NCI-H748 (cell line): Measurements from ENCODE around the gene ELMO1.

ENCODE experiments used
- DNase-seq: peaks from one replicate; lab custom pipeline; 2025; ENCODE audit not compliant: unreplicated experiment; lab: John Stamatoyannopoulos, UW

ELMO1 gene

DNA sequence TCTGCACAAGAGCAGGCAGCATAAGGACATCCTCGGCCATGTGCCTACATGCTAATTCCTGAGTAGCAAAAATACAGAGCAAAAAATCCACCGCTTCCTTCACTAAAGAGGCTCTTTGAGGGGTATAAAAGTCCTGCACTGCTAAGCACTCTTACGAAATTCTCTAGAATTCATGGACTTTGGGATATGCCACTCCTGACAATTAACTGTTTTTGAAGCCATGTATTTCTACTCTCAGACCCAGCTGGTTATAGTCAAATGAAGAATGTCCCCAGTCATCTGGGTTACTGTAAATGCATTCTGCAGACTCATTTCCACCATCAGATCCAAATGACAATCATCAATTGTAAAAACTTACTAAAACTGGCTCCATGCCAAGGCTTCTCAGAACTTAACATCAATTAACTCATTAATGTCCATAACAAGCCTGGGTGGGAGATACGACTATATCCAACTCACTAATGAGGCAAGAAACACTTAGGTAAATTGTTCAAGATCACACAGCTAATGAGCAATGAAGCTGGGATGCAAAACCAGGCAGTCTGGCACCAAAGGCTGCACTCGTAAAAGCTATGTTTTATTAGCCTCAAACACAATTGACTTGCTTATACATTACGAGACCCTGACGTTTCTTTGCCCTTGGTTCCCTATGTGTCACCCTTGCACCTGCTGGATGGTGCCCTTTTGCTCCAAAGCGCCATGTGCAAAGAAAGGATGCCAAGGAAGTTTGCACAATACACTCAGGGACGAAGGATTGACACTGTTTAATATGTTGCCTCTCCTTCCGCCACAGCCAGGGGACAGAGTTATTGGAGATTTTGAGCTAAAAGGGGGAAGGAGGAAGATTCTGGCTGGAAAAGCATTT is 250.4 kb downstream of the ELMO1 start:
- peak; percentile 52 for DNase-seq

DNA sequence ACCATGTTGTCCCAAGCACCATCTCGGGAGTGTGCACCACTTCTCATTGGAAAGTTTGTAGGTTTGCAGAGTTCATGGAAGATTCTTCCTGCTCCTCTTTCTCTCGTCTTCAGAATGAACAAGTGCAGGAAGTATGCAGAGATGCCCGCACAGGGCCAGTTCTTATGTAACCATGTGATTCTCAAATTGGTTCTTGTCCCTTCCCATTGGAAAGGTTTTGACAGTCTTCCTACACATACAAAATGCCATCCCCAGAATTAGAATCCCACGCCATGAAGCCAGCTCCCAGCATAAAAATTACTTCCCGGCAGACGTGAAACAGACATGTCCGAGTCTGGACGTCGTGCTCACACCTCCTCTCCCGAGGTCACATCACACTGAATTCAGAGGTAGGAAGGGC is 251.6 kb downstream of the ELMO1 start:
- no peak for DNase-seq

DNA sequence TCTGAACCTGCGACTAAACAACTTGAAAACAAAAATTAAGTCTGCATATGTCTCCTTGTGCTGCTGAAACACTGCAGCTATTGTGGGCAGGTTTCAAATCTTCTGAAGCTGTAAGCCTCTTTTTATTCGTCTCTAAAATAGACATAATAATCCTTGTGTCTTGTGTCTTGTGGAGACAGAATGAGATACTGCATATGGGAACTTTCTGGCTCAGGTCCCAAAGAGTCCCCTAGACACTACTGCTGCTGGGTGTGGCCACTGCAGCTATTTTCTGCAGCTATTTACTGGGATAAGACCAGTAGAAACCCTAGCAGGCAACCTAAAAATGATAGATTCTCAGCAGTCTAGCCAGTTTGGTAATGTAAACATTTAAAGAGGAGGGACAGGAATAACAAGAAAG is 252.0 kb downstream of the ELMO1 start:
- no peak for DNase-seq

DNA sequence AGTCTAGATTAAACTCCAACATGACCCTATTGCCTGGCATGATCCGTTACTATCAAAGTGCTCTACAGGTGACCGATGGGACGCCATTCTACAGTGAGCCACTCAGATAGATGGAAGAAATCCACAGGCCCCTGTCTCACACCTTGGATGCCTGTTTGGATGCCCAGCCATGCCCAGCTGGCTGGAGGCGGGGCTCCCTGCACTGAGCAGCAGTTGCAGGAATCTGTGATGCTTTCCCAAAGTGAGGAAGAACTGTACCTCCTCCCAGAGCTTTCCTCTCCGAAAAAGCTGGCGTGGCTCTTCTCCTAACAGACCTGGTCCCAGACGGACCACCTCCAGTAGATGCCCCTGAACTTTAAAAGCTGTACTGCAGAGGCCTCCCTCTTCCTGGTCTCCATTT is 253.3 kb downstream of the ELMO1 start:
- DNase-seq, result no peak

DNA sequence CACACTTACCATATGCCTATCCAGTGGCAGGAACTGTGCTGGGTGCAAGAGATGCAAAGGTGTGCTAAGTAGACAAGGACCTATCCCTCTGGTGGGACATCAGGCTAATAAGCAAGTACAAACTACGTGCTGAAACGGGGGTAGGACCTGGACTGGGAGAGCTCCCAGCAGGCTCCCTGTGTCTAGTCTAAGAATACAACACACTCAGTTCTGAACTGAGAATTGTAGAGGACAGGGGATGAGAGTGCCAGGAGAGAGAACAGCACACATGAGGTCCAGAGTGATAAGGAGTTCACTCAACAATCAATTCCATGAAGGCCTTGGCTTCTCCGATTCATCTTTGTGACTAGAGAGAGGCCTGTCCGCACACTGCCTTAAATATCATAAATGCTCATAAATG is 253.7 kb downstream of the ELMO1 start:
- no peak for DNase-seq

DNA sequence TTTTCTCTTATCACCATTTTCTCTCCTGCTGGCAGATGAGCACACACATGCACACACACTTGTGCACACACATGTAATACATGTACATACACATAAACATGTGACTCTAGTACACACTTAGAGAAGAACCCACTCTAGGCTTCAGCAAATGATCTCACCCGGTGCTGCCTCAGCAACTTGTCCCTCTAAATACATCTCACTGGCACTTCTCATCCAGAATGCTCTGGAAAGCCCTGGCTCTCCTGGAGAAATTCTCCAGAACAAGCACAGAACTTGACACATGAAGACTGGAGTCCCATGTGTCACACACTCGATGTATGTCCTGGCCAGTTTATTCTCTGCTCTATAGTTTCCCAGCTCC is 254.9 kb downstream of the ELMO1 start:
- no peak for DNase-seq

DNA sequence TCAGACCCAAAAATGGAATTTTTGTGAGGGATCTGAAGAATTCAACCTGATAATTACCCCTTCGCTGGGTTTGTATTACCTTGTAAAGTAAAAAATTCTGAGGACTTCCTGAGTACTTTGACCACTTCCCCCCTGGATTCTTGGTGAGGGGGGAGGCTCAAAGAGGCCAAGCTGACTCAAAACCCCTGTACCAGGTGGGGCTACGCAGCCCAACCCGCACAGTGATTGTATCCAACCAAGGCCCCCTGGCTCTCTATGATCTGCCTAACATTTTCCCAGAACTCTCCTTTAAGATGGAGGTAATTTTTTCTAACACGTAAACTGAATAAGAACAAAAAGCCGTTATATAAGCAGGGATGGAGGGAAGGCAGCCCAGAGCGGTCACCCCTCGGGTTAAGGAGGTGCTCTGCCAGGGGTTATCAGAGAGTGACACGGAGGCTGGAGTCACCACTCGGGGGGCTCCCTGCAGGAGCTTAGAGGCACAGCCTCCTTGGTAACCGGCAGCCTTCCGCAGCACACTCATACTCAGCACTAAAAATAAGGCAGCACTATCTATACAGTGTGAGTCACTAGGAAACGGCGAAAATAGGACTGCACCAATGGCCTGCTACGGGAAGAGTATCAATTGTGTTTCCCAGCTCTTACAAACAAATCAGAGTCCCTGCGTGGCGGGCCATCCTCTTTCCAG is 255.4 kb downstream of the ELMO1 start:
- no peak for DNase-seq

DNA sequence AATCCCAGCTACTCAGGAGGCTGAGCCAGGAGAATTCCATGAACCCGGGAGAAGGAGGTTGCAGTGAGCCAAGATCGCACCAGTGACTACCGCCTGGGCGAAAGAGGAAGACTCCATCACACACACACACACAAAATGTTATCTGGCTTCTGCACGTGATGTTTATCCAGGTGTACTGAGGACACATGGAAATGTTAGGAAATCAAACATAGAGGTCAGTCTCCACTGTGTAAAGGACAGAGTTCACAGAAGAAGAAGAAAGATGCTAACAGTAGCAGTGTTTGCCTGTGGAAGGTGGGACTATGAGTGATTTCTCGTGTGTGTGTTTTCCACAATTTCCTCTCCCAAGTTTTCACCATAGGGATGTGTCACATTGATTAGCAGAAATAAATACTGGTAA is 256.9 kb downstream of the ELMO1 start:
- no peak for DNase-seq

DNA sequence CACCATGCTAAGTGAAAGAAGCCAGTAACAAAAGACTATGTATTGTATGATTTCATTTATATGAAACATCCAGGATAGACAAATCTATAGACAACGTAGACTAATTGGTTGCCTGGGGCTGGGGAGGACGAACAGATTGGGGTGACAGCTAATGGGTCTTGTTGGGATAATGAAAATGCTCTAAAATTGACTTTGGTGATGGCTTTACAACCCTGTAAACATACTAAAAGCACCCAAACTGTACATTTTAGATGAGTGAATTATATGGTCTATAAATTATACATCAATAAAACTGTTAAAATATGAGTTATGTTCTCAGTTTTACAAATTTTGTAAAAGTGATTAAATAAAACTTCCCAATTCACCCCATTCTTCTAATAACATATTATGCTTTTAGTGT is 261.5 kb downstream of the ELMO1 start:
- DNase-seq, result no peak

DNA sequence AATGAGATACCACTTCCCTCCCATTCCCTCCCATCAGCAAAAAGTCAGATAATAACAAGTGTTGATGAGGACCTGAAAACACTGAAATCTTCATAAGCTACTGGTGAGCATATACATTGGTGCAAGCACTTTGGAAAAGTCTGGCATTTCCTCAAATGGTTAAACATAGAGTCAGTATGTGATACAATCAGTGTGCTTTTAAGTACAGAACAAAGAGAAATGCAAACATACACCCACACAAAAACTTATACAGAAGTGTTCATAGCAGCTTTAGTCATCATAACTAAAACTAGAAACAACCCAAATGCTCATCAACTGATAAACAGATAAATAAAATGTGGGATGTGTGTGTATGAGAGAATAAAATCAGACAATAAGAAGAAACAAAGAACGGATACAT is 261.9 kb downstream of the ELMO1 start:
- DNase-seq, result no peak

DNA sequence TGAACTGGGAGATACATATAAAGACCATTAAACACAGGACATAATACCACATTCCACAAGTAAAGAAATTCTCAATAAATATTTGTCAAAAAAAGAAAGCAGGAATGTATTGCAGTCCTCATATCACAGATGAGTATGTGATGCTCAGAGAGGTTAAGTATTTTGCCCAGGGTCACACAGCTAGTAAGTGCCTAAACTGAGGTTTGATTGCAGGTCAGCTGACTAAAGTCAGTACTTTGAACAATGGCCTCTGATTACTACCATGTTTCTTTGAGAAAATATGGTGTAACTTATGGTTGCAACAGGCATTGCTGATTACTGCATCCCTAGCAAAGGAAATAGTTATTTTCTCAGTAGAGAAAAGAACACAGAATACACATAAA is 267.1 kb downstream of the ELMO1 start:
- no peak for DNase-seq

DNA sequence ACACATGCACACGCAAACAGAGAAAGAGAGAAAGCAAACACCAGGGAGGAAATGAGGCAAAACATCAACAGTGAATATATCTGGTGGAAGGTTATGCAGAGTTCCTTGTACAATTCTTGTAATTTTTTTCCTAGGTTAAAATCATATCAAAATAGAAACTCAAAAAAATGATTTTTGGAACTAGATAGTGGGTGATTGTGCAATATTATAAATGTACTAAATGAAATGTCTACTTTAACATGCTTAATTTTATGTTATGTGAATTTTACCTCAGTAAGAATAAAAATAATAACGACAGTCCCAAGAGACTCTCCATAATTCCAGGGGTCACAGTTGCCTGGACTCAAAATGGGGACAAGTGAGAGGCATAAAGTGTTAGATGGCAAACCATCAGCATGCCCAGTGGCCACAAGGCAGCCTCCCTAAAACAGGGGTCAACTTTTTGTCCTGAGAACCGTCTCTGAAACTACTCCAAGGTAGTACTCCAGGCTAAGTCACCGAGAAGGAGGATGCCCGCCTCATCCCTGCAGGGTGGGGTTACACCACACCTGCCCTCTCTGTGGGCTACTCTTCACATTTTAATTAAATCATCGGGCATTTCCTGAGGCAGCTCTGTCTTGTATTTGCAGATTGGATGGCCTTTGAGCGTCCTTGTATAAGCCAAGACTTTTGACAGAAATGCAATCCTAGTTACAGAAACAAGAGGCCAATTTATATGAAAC is 267.7 kb downstream of the ELMO1 start:
- no peak for DNase-seq

DNA sequence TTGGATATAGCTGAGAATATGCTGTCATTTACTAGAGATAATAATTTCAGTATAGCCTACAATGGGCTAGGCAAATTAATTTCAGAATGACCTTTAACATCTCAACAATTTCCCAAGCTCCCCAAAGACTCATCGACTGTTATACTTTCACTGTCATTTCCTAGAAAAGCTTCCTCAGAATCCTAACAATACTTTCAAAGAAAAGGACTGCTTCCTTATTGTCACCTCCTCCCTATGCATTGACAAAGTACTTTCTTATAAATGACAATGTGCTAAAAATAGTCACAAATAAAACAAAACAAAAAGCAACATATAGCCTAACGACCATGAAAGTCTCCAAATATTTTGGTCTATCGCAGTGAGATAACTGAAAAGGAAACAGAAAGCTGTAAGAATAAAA is 272.6 kb downstream of the ELMO1 start:
- no peak for DNase-seq

DNA sequence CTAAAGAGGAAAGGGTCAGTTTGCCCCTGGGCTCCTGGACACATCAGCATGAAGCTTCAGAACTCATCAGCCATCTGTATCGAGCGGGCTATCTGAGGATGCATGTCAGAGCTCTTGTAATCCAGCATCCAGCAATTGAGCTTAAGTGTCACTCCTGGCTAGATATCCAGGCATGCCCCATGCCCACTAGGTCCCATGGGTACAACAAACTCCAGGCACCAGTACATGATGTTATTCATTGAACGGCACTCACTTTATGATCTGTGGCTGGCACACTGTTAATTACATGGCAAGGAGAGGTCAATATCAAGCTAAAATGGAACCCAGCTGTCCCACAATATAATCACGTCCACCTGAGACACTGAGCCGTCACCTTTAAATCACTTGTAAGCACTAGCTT is 274.2 kb downstream of the ELMO1 start:
- no peak for DNase-seq

DNA sequence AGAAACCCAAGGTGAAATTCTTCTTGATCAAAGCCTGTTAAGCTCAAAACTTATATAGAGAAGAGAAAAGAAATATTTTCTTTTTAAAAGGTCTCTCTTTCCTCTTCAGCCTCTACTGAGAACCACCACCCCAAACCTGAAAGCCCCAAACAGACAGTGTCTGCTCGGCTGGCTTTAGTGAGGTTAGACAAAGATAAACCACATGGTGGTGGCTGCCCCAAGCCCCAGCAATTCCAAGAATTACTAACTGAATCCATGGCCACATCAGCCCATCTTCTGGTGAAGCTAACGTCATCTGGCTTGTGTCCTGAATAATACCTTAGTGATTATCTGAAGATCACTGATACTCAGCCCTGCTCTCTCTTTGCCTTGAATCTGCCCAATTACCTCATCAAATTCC is 275.0 kb downstream of the ELMO1 start:
- no peak for DNase-seq

DNA sequence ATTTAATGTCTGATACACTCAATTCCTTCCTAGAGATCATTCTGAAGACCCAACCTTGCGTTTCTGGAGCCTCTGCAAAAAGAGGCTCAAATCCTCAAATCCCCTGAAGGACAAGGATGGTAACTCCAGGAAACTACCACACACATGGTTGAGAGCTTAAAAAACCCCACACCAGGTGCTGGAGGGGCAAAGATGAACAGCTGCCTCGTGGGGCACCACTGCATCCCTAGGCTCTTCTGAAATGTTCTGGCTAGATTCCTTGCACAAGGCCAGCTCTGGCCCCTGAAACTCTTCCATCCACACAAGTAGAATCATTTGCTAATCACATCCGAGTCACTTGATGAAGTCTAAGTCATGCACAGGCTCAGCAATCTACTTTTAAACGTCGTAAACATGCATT is 286.6 kb downstream of the ELMO1 start:
- DNase-seq, result no peak

DNA sequence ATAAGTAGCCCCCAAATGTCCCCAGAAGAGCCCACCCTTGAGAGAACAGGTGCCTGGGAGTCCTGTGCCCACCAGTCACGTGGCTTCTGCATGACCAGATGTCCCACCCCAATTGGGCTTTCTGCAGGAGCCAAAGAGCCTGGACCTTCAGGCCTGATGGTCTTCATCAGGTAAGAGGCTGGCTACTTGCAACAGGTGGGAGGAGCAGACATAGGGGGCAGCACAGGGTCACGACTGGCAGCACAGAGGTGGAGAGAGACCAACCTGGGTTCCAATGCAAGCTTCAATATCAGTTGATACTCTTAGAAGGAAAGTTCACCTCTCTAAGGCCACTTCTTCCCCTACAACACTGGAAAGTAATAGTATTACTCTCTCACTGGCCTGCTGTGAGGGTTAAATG is 288.0 kb downstream of the ELMO1 start:
- no peak for DNase-seq

DNA sequence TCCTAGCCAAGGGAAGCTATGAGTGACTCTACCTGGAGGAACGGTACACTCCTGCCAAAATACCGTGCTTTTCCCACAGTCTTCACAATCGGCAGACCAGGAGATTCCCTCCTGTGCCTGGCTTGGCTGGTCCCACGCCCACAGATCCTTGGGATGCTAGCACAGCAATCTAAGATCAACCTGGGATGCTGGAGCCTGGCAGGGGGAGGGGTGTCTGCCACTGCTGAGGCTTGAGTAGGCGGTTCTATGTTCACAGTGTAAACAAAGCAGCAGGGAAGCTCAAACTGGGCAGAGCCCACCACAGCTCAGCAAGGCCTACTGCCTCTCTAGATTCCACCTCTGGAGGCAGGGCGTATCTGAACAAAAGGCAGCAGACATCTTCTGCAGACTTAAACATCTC is 295.3 kb downstream of the ELMO1 start:
- DNase-seq, result no peak

DNA sequence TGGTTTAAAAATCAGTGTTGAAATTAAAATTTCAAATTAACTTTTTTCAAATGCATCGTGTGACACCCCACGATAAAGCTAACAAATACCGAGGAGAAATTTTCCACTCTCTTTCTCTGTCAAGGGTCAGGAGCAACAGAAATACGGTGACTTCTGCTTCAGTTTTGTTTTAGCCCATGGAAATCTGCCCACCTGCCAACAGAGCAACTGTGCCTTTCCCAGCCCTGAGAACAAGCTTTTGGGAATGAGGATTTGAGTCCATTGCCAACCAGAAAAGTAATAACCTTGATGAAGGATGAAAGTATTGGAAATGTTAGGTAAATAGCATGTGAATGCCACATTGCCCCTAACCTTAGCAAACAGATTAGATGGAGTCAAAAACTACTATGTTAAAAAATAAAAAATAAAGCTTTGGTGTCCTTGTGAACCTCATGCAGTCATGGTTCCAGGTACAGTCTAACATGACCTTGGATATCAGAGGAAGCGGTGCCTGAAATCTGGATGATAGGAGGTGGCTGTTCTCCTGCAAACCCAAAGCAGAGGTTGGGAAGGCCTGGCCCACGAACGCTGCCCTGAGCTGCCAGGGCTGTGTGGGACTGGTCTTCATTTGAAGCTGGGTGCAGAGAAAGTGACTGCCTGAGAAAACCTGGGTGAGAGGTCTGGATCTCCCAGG is 296.8 kb downstream of the ELMO1 start:
- no peak for DNase-seq

DNA sequence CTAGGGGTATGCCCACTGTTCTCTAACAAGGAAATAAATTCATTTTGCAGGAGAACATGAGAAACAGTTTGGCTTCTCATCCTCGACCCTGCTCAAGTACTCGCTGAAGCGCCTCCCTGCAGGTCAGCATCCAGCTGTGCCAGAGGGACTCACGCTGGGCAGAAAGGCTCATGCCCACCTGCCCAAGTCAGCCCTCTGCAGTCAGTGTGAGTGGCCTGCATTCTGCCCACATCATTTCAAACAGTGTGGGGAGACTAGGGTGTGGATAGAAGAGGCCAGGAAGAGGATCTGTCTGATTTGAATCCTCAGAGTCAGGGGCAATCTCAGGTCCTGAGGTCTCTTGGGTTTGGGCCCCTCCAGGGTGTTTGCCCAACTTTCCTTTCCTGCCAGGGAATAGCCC is 297.8 kb downstream of the ELMO1 start:
- DNase-seq, result peak; percentile 14

DNA sequence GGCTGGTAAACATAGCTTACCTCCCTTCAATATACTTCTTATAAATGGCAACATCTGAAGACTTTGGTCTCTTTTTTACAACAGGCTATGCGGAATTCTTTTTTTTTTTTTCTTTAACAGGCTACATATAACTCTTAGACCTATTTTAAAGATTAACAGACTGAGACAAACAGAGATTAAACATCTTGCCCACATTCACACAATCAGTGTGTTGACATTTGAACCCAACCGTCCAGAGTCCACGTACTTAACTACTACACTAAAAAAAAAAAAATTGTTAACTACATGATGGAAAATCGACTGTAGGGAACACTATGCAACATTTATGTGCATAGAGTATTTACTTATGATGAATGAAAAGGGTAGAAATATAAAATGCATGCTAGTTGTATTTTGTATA is 298.5 kb downstream of the ELMO1 start:
- no peak for DNase-seq

DNA sequence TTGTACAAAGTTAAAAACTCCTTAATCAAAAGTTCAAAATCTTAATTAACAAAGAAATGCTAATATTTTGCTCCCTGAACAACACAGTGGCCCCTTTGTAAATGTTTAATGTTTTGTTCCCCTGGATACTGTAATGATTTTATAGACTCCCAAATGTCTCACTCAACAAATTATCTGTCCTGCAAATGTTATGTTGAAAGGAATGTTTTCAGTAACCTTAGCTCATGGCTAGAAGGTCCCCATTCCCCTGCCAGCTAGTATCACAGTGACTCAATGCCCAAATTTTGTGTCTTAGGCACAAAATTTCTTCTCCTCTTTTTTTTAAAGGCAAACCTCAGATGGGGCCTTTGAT is 298.9 kb downstream of the ELMO1 start:
- no peak for DNase-seq
